WI38 (cell line): ENCODE data around the gene STX3.

Experiments used
- H3K4me3 ChIP-seq: 2 replicates; pipeline ENCODE4 v1.5.1; 2011; ENCODE audit warnings: low read depth, mild to moderate bottlenecking, control low read depth, low read length
- CTCF ChIP-seq: IDR thresholded peaks from 2 replicates; pipeline ENCODE4 v1.5.1; 2012; ENCODE audit warnings: low read depth, mild to moderate bottlenecking, control low read depth, low read length

STX3 gene

GRCh38 chr11:59767225-59767611 is 12.0 kb downstream of the STX3 start:
- H3K4me3 ChIP-seq = no peak overlapping the region
- no peak for TF ChIP-seq CTCF

- TF ChIP-seq CTCF = no peak
- H3K4me3 ChIP-seq = no peak overlapping the region
These were observed 13.9 kb downstream of the STX3 start for GRCh38 chr11:59769111-59769510.

GRCh38 chr11:59769828-59770227 is 14.7 kb downstream of the STX3 start:
- no peak overlapping the region for H3K4me3 ChIP-seq
- TF ChIP-seq CTCF = no peak

GRCh38 chr11:59770319-59770718 is 15.1 kb downstream of the STX3 start:
- TF ChIP-seq CTCF = no peak
- no peak overlapping the region for H3K4me3 ChIP-seq

- no peak overlapping the region for H3K4me3 ChIP-seq
- TF ChIP-seq CTCF = no peak
These were observed 15.7 kb downstream of the STX3 start for GRCh38 chr11:59770869-59771268.

- no peak overlapping the region for H3K4me3 ChIP-seq
- no peak for TF ChIP-seq CTCF
These were observed 16.4 kb downstream of the STX3 start for GRCh38 chr11:59771605-59772004.

GRCh38 chr11:59773083-59773440 is 17.9 kb downstream of the STX3 start:
- no peak for TF ChIP-seq CTCF
- H3K4me3 ChIP-seq = no peak overlapping the region
